Muscle layer of colon (tissue), 2 donors: Measurements from ENCODE around the gene TMTC1.

ENCODE experiments used
- H3K27ac ChIP-seq: one replicate; pipeline ENCODE4 v1.7.0; 2013; ENCODE audit warnings: low read depth, mild to moderate bottlenecking, low read length, moderate library complexity
- H3K27me3 ChIP-seq, 2 donors: one replicate each; pipeline ENCODE4 v1.7.0; 2013; ENCODE audit warnings: low read length in 2 of 2, mild to moderate bottlenecking in 2 of 2; ENCODE audit not compliant: insufficient read depth in 2 of 2, control insufficient read depth in 1 of 2
- H3K36me3 ChIP-seq: one replicate; pipeline ENCODE4 v1.7.0; 2013; ENCODE audit warnings: mild to moderate bottlenecking, low read length; ENCODE audit not compliant: insufficient read depth
- H3K4me1 ChIP-seq: one replicate; pipeline ENCODE4 v1.7.0; 2013; ENCODE audit warnings: mild to moderate bottlenecking, low read length; ENCODE audit not compliant: insufficient read depth
- H3K4me3 ChIP-seq, 2 donors: one replicate each; pipeline ENCODE4 v1.7.0; 2013; ENCODE audit warnings: low read length in 2 of 2, low read depth in 1 of 2, mild to moderate bottlenecking in 1 of 2, moderate library complexity in 1 of 2
- H3K9ac ChIP-seq: one replicate; pipeline ENCODE4 v1.7.0; 2013; ENCODE audit warnings: low read length
- H3K9me3 ChIP-seq: one replicate; pipeline ENCODE4 v1.7.0; 2013; ENCODE audit warnings: mild to moderate bottlenecking, low read length
- donor health status: abdominal sarcoma.
- donor health status: Adenocarcinoma of cecum.

Gene TMTC1

GRCh38 chr12:29682088-29682487 is 101.7 kb downstream of the TMTC1 start:
- no peak overlapping the region for H3K27ac ChIP-seq
- no peaks in the 10 kb centered on the region for H3K9me3 ChIP-seq
- H3K9ac ChIP-seq, result no peak overlapping the region
- H3K4me3 ChIP-seq, result no peak overlapping the region
- no peaks in the 10 kb centered on the region for H3K27me3 ChIP-seq
- H3K4me1 ChIP-seq, result peaks cover 12% of the 10 kb centered on the region
- H3K36me3 ChIP-seq, result no peaks in the 10 kb centered on the region

- Histone ChIP-seq H3K9ac (no peak overlapping the region), H3K36me3 (no peaks in the 10 kb centered on the region), H3K4me1 (peaks cover 12% of the 10 kb centered on the region), H3K9me3 (no peaks in the 10 kb centered on the region), H3K27me3 (no peaks in the 10 kb centered on the region), H3K27ac (no peak overlapping the region), H3K4me3 (no peak overlapping the region)
Observed at GRCh38 chr12:29681370-29681769, 102.4 kb downstream of the TMTC1 start.

- no peaks in the 10 kb centered on the region for H3K27me3 ChIP-seq
- H3K4me1 ChIP-seq, result peaks cover 3% of the 10 kb centered on the region
- no peak overlapping the region for H3K9ac ChIP-seq
- no peaks in the 10 kb centered on the region for H3K9me3 ChIP-seq
- H3K27ac ChIP-seq, result no peak overlapping the region
- H3K36me3 ChIP-seq, result no peaks in the 10 kb centered on the region
- no peak overlapping the region for H3K4me3 ChIP-seq
Observed at GRCh38 chr12:29676676-29677075, 107.1 kb downstream of the TMTC1 start.

GRCh38 chr12:29674463-29674862 is 109.3 kb downstream of the TMTC1 start:
- Histone ChIP-seq H3K4me3 (no peak overlapping the region), H3K9ac (no peak overlapping the region), H3K27ac (no peak overlapping the region), H3K36me3 (no peaks in the 10 kb centered on the region), H3K9me3 (no peaks in the 10 kb centered on the region), H3K27me3 (no peaks in the 10 kb centered on the region), H3K4me1 (peaks cover 3% of the 10 kb centered on the region)

- Histone ChIP-seq H3K9ac (no peak overlapping the region), H3K4me1 (peaks cover 3% of the 10 kb centered on the region), H3K36me3 (no peaks in the 10 kb centered on the region), H3K4me3 (no peak overlapping the region), H3K9me3 (no peaks in the 10 kb centered on the region), H3K27me3 (no peaks in the 10 kb centered on the region), H3K27ac (no peak overlapping the region)
Observed at GRCh38 chr12:29673346-29673745, 110.4 kb downstream of the TMTC1 start.

GRCh38 chr12:29672580-29672979 is 111.2 kb downstream of the TMTC1 start:
- no peaks in the 10 kb centered on the region for H3K9me3 ChIP-seq
- H3K4me1 ChIP-seq, result peaks cover 3% of the 10 kb centered on the region
- H3K9ac ChIP-seq, result no peak overlapping the region
- H3K27me3 ChIP-seq, result no peaks in the 10 kb centered on the region
- no peak overlapping the region for H3K27ac ChIP-seq
- no peaks in the 10 kb centered on the region for H3K36me3 ChIP-seq
- no peak overlapping the region for H3K4me3 ChIP-seq

GRCh38 chr12:29671742-29672141 is 112.0 kb downstream of the TMTC1 start:
- H3K9ac ChIP-seq, result no peak overlapping the region
- H3K36me3 ChIP-seq, result no peaks in the 10 kb centered on the region
- H3K27me3 ChIP-seq, result no peaks in the 10 kb centered on the region
- H3K4me1 ChIP-seq, result peaks cover 3% of the 10 kb centered on the region
- H3K27ac ChIP-seq, result no peak overlapping the region
- no peak overlapping the region for H3K4me3 ChIP-seq
- H3K9me3 ChIP-seq, result no peaks in the 10 kb centered on the region

- H3K36me3 ChIP-seq, result no peaks in the 10 kb centered on the region
- no peaks in the 10 kb centered on the region for H3K27me3 ChIP-seq
Observed at GRCh38 chr12:29667011-29667410, 116.7 kb downstream of the TMTC1 start.

GRCh38 chr12:29665107-29665506 is 118.6 kb downstream of the TMTC1 start:
- H3K36me3 ChIP-seq, result no peaks in the 10 kb centered on the region
- H3K4me1 ChIP-seq, result peaks cover 8% of the 10 kb centered on the region
- H3K9ac ChIP-seq, result no peak overlapping the region
- H3K27ac ChIP-seq, result no peak overlapping the region
- no peak overlapping the region for H3K4me3 ChIP-seq
- H3K27me3 ChIP-seq, result no peaks in the 10 kb centered on the region
- no peaks in the 10 kb centered on the region for H3K9me3 ChIP-seq

More at GRCh38 chr12:29667011-29667410, 116.7 kb downstream of the TMTC1 start:
- Histone ChIP-seq H3K9ac (no peak overlapping the region), H3K4me1 (peaks cover 8% of the 10 kb centered on the region), H3K9me3 (no peaks in the 10 kb centered on the region), H3K27ac (no peak overlapping the region), H3K4me3 (no peak overlapping the region)

GRCh38 chr12:29662734-29663323 is 120.9 kb downstream of the TMTC1 start:
- Histone ChIP-seq H3K36me3 (no peaks in the 10 kb centered on the region), H3K9ac (no peak overlapping the region), H3K4me1 (peaks cover 8% of the 10 kb centered on the region), H3K9me3 (no peaks in the 10 kb centered on the region), H3K27me3 (no peaks in the 10 kb centered on the region), H3K4me3 (no peak overlapping the region), H3K27ac (no peak overlapping the region)

- no peak overlapping the region for H3K27ac ChIP-seq
- no peaks in the 10 kb centered on the region for H3K9me3 ChIP-seq
- H3K9ac ChIP-seq, result no peak overlapping the region
- no peaks in the 10 kb centered on the region for H3K36me3 ChIP-seq
- no peaks in the 10 kb centered on the region for H3K27me3 ChIP-seq
- peaks cover 12% of the 10 kb centered on the region for H3K4me1 ChIP-seq
- no peak overlapping the region for H3K4me3 ChIP-seq
Observed at GRCh38 chr12:29660847-29661246, 122.9 kb downstream of the TMTC1 start.

- H3K9ac ChIP-seq, result no peak overlapping the region
- H3K27me3 ChIP-seq, result no peaks in the 10 kb centered on the region
- H3K4me3 ChIP-seq, result no peak overlapping the region
- peaks cover 4% of the 10 kb centered on the region for H3K4me1 ChIP-seq
- no peaks in the 10 kb centered on the region for H3K9me3 ChIP-seq
- H3K27ac ChIP-seq, result no peak overlapping the region
- no peaks in the 10 kb centered on the region for H3K36me3 ChIP-seq
Observed at GRCh38 chr12:29656762-29657538, 126.8 kb downstream of the TMTC1 start.
